ENCODE measurements around the gene SLC51A. TPM values are rescaled to one million over a fixed set of nuclear protein-coding genes. Genes with fewer than 3 reads are reported as not detected.
A peak's percentile ranks its signal among the peaks of the same experiment; 100 is the strongest.
"Not testable (repeated sequence)": the region's sequence is repeated elsewhere in the genome, so short reads cannot be mapped to it uniquely, and the experiment has no call there.

Gene SLC51A
- total RNA-seq, 4 donors from 2014 or later, result 0.39 to 1.4 TPM; not detected in 2

DNA sequence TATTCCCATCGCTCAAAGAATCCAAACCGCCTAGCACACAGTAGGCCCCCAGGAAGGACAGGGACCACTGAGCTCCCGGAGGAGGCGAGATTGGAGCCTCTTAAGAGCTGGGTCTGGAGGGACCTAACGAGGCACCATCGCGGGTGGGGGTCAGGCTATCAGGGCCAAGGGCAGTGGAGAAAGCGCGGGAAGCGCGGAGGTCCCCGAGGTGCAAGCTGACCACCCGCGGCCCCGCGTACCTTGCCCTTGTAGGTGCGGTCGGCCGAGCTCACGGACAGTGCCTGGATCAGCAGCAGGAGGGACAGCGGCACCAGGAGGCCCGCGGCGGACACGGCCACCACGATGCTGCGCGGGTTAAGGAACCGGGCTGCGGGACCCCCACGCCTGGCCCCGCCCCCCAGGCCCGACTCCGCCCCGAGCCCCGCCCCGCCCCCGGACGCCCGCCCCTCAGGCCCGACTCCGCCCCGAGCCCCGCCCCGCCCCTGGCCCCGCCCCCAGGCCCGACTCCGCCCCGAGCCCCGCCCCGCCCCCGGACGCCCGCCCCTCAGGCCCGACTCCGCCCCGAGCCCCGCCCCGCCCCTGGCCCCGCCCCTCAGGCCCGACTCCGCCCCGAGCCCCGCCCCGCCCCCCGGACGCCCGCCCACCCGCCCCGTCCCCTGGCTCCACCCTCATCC is 9.0 kb upstream of the SLC51A start:
- H3K4me1 ChIP-seq, result no peaks in the 10 kb centered on the region
- in situ Hi-C loops (cut with MboI; ENCODE audit: low sequenced_read_pairs in 4 of 4), result no loop called here
- peak overlapping the region in 3 of 4 donors; percentile 25 to 60 (median 45) for H3K4me3 ChIP-seq
- intact Hi-C loops (cut with DNase I; ENCODE audit: low total_unique reads), result no loop called here
- H3K27ac ChIP-seq, result no peak overlapping the region
- H3K9me3 ChIP-seq, result no peaks in the 10 kb centered on the region
- DNase-seq (no peak), ATAC-seq (no peak)
- no peaks in the 10 kb centered on the region for H3K36me3 ChIP-seq
- peaks cover 5 to 17% (median 14%) of the 10 kb centered on the region in 3 donors for H3K27me3 ChIP-seq
- TF ChIP-seq POLR2A (IDR thresholded peaks at IDR 0.05), result no peak
- TF ChIP-seq, protein P1, sequence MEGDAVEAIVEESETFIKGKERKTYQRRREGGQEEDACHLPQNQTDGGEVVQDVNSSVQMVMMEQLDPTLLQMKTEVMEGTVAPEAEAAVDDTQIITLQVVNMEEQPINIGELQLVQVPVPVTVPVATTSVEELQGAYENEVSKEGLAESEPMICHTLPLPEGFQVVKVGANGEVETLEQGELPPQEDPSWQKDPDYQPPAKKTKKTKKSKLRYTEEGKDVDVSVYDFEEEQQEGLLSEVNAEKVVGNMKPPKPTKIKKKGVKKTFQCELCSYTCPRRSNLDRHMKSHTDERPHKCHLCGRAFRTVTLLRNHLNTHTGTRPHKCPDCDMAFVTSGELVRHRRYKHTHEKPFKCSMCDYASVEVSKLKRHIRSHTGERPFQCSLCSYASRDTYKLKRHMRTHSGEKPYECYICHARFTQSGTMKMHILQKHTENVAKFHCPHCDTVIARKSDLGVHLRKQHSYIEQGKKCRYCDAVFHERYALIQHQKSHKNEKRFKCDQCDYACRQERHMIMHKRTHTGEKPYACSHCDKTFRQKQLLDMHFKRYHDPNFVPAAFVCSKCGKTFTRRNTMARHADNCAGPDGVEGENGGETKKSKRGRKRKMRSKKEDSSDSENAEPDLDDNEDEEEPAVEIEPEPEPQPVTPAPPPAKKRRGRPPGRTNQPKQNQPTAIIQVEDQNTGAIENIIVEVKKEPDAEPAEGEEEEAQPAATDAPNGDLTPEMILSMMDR (IDR thresholded peaks at IDR 0.05 in 4 of 5, conservative IDR thresholded peaks at IDR 0.05 in 1 of 5), result no peak

DNA sequence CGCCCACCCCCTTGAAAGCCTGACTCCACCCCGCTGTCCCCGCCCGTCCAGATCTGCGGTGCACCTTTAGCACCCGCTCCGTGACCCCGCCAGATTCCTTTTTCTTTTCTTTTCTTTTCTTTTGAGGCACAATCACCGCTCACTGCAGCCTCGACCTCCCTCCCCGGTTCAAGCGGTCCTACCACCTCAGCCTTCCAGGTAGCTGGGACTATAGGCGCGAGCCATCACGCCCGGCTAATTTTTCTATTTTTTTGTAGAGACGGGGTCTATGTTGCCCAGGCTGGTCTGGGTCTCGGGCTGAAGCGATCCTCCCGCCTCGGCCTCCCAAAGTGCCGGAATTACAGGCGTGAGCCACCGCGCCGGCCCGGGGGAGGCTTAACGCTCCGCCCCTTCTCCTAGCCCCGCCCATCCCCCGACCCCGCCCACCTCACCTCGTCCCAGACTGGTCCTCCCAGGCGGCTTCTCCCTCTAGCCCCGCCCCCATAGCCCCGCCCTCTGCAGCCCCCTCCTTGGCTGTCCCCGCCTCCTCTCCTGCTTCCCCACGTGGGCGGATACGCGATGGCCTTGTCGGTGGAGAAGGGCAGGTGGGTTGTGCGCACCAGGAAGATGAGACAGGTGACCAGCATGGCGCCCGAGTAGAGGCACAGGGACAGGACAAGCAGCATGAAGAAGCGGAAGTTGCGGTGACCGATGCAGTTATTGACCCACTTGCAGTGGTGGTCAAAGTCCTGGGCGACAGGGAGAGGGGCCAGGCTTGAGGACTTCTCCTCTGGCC is 8.3 kb upstream of the SLC51A start:
- H3K4me3 ChIP-seq, result peak overlapping the region; percentile 9 to 58 (median 38)
- peaks cover 5 to 17% (median 14%) of the 10 kb centered on the region in 3 donors for H3K27me3 ChIP-seq
- in situ Hi-C loops (cut with MboI; ENCODE audit: low sequenced_read_pairs in 4 of 4), result no loop called here
- H3K4me1 ChIP-seq, result no peaks in the 10 kb centered on the region
- ATAC-seq (peak in 1 of 2 donors; percentile 40), DNase-seq (peak in 1 of 2 donors; percentile 39)
- no peaks in the 10 kb centered on the region for H3K9me3 ChIP-seq
- no peak overlapping the region for H3K27ac ChIP-seq
- no peaks in the 10 kb centered on the region for H3K36me3 ChIP-seq
- TF ChIP-seq, protein P1 (IDR thresholded peaks at IDR 0.05 in 4 of 5, conservative IDR thresholded peaks at IDR 0.05 in 1 of 5), result no peak
- TF ChIP-seq POLR2A (IDR thresholded peaks at IDR 0.05), result no peak
- intact Hi-C loops (cut with DNase I; ENCODE audit: low total_unique reads), result no loop called here

DNA sequence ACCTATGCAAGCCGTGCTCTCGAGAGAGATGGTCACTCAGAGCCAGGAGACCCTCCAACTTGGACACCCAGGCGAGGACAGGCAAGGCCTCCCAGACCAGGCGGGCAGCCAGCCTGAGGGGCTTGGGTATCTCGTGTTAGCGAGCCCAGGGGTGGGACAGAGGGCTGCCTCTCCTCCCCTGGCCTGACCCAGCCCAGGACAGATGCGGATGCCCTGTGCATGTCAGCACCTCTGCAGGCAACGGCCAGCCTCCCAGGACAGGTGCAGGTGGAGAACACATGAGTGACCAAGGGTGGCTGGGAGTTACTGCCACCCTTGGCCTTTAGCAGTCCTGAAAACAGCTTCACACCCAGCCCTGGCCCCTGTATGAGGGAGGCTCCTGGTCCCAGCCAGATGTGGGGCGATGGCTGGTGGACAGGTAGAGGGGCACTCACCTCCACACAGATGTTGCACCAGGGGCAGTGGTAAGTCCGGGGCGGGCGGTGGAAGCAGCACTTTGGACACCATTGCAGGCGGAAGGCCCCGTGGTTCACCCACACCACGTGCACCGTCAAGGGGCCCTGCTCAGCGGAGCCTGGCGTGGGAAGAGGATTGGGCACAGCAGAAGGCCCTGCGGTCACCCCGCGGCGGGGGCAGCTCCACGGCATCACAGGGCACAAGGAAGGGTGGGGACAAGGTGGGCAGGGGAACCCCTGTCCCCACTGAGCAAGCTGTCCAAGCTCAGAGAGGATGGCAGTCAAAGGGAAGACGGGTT is 7.2 kb upstream of the SLC51A start:
- no peak for TF ChIP-seq POLR2A (IDR thresholded peaks at IDR 0.05)
- TF ChIP-seq, protein P1 (IDR thresholded peaks at IDR 0.05 in 4 of 5, conservative IDR thresholded peaks at IDR 0.05 in 1 of 5), result no peak
- intact Hi-C loops (cut with DNase I; ENCODE audit: low total_unique reads) (no loop called here), in situ Hi-C loops (cut with MboI; ENCODE audit: low sequenced_read_pairs in 4 of 4) (no loop called here)
- no peak overlapping the region for H3K4me3 ChIP-seq
- no peak for DNase-seq
- H3K9me3 ChIP-seq, result no peaks in the 10 kb centered on the region
- no peak for ATAC-seq
- peaks cover 5 to 17% (median 14%) of the 10 kb centered on the region in 3 donors for H3K27me3 ChIP-seq
- no peak overlapping the region for H3K27ac ChIP-seq
- no peaks in the 10 kb centered on the region for H3K36me3 ChIP-seq
- H3K4me1 ChIP-seq, result no peaks in the 10 kb centered on the region

DNA sequence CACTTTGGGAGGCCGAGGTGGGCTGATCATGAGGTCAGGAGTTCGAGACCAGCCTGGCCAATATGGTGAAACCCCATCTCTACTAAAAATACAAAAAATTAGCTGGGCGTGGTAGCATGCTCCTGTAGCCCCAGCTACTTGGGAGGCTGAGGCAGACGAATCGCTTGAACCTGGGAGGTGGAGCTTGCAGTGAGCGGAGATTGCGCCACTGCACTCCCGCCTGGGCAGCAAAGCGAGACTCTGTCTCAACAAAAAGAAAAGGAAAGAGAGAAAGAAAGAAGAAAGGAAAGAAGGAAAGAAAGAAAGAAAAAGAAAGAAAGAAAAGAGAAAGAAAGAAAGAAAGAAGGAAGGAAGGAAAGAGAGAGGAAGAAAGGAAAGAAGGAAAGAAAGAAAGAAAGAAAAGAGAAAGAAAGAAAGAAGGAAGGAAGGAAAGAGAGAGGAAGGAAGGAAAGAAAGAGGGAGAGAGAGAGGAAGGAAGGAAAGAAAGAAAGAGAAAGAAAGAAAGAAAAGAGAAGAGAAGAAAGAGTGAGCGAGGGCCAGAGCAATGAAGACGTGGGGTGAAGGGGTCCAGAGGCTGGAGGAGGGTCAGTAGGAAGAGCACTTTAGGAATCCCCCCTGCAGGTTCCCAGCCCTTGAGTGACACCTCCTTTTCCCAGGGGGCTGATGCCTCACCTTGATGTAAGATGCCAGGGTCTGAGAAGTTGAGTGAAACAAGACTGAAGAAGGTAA is 6.2 kb upstream of the SLC51A start:
- H3K9me3 ChIP-seq; intact Hi-C loops (cut with DNase I; ENCODE audit: low total_unique reads); H3K36me3 ChIP-seq; in situ Hi-C loops (cut with MboI; ENCODE audit: low sequenced_read_pairs in 4 of 4); DNase-seq; H3K4me3 ChIP-seq; H3K27ac ChIP-seq; H3K4me1 ChIP-seq; ATAC-seq: not testable (repeated sequence)
- peaks cover 5 to 17% (median 14%) of the 10 kb centered on the region in 3 donors for H3K27me3 ChIP-seq
